ENCODE data around the gene MYBPH.

Gene MYBPH

GRCh38 chr1:203167026-203167912, 8.4 kb downstream of the MYBPH start:
- Histone ChIP-seq H3K27ac (ENCODE audit: insufficient read depth, low read depth, low read length, poor library complexity, severe bottlenecking) (no peak overlapping the region), H3K27me3 (ENCODE audit: control insufficient read depth, insufficient read depth, low read length, poor library complexity, severe bottlenecking) (no peaks in the 10 kb centered on the region), H3K4me3 (ENCODE audit: insufficient read depth, low read depth, low read length) (no peak overlapping the region), H3K4me1 (ENCODE audit: control insufficient read depth, insufficient read depth, low read length) (no peaks in the 10 kb centered on the region), H3K36me3 (ENCODE audit: control insufficient read depth, insufficient read depth, low read length) (no peaks in the 10 kb centered on the region), H3K9me3 (ENCODE audit: control insufficient read depth, low read length) (no peaks in the 10 kb centered on the region)
- 90% methylated on average over 23 of the region's 23 CpGs for WGBS, 2 experiments

- no peaks in the 10 kb centered on the region for H3K9me3 ChIP-seq (ENCODE audit: control insufficient read depth, low read length)
- no peaks in the 10 kb centered on the region for H3K36me3 ChIP-seq (ENCODE audit: control insufficient read depth, insufficient read depth, low read length)
- no peaks in the 10 kb centered on the region for H3K4me1 ChIP-seq (ENCODE audit: control insufficient read depth, insufficient read depth, low read length)
- H3K27me3 ChIP-seq (ENCODE audit: control insufficient read depth, insufficient read depth, low read length, poor library complexity, severe bottlenecking): no peaks in the 10 kb centered on the region
- H3K27ac ChIP-seq (ENCODE audit: insufficient read depth, low read depth, low read length, poor library complexity, severe bottlenecking): no peak overlapping the region
- 84 to 87% methylated on average over 14 of the region's 14 CpGs for WGBS, 2 experiments
- H3K4me3 ChIP-seq (ENCODE audit: insufficient read depth, low read depth, low read length): no peak overlapping the region
These were observed 9.3 kb downstream of the MYBPH start for GRCh38 chr1:203166192-203166940.

GRCh38 chr1:203165800-203166161, 9.8 kb downstream of the MYBPH start:
- no peaks in the 10 kb centered on the region for H3K4me1 ChIP-seq (ENCODE audit: control insufficient read depth, insufficient read depth, low read length)
- no peaks in the 10 kb centered on the region for H3K27me3 ChIP-seq (ENCODE audit: control insufficient read depth, insufficient read depth, low read length, poor library complexity, severe bottlenecking)
- no peak overlapping the region for H3K27ac ChIP-seq (ENCODE audit: insufficient read depth, low read depth, low read length, poor library complexity, severe bottlenecking)
- no peaks in the 10 kb centered on the region for H3K9me3 ChIP-seq (ENCODE audit: control insufficient read depth, low read length)
- no peak overlapping the region for H3K4me3 ChIP-seq (ENCODE audit: insufficient read depth, low read depth, low read length)
- 94 to 97% methylated on average over 8 of the region's 8 CpGs for WGBS, 2 experiments
- no peaks in the 10 kb centered on the region for H3K36me3 ChIP-seq (ENCODE audit: control insufficient read depth, insufficient read depth, low read length)

- no peaks in the 10 kb centered on the region for H3K36me3 ChIP-seq (ENCODE audit: control insufficient read depth, insufficient read depth, low read length)
- H3K9me3 ChIP-seq (ENCODE audit: control insufficient read depth, low read length): no peaks in the 10 kb centered on the region
- H3K27me3 ChIP-seq (ENCODE audit: control insufficient read depth, insufficient read depth, low read length, poor library complexity, severe bottlenecking): no peaks in the 10 kb centered on the region
- 95 to 96% methylated on average over 28 of the region's 28 CpGs for WGBS, 2 experiments
- H3K4me3 ChIP-seq (ENCODE audit: insufficient read depth, low read depth, low read length): no peak overlapping the region
- H3K27ac ChIP-seq (ENCODE audit: insufficient read depth, low read depth, low read length, poor library complexity, severe bottlenecking): no peak overlapping the region
- no peaks in the 10 kb centered on the region for H3K4me1 ChIP-seq (ENCODE audit: control insufficient read depth, insufficient read depth, low read length)
These were observed 10.4 kb downstream of the MYBPH start for GRCh38 chr1:203165101-203165799.

- 91 to 96% methylated on average over 7 of the region's 7 CpGs for WGBS, 2 experiments
- Histone ChIP-seq H3K27me3 (ENCODE audit: control insufficient read depth, insufficient read depth, low read length, poor library complexity, severe bottlenecking) (no peaks in the 10 kb centered on the region), H3K36me3 (ENCODE audit: control insufficient read depth, insufficient read depth, low read length) (no peaks in the 10 kb centered on the region), H3K9me3 (ENCODE audit: control insufficient read depth, low read length) (no peaks in the 10 kb centered on the region), H3K4me1 (ENCODE audit: control insufficient read depth, insufficient read depth, low read length) (peaks cover 7% of the 10 kb centered on the region), H3K27ac (ENCODE audit: insufficient read depth, low read depth, low read length, poor library complexity, severe bottlenecking) (no peak overlapping the region), H3K4me3 (ENCODE audit: insufficient read depth, low read depth, low read length) (no peak overlapping the region)
These were observed 11.6 kb downstream of the MYBPH start for GRCh38 chr1:203163891-203164635.

GRCh38 chr1:203162403-203162802, 13.2 kb downstream of the MYBPH start:
- no peak overlapping the region for H3K27ac ChIP-seq (ENCODE audit: insufficient read depth, low read depth, low read length, poor library complexity, severe bottlenecking)
- no peak overlapping the region for H3K4me3 ChIP-seq (ENCODE audit: insufficient read depth, low read depth, low read length)
- no peaks in the 10 kb centered on the region for H3K27me3 ChIP-seq (ENCODE audit: control insufficient read depth, insufficient read depth, low read length, poor library complexity, severe bottlenecking)
- H3K9me3 ChIP-seq (ENCODE audit: control insufficient read depth, low read length): no peaks in the 10 kb centered on the region
- WGBS, 2 experiments: 84 to 100% methylated on average over 1 of the region's 1 CpG
- peaks cover 11% of the 10 kb centered on the region for H3K4me1 ChIP-seq (ENCODE audit: control insufficient read depth, insufficient read depth, low read length)
- H3K36me3 ChIP-seq (ENCODE audit: control insufficient read depth, insufficient read depth, low read length): no peaks in the 10 kb centered on the region

- Histone ChIP-seq H3K4me1 (ENCODE audit: control insufficient read depth, insufficient read depth, low read length) (peaks cover 11% of the 10 kb centered on the region), H3K4me3 (ENCODE audit: insufficient read depth, low read depth, low read length) (no peak overlapping the region), H3K36me3 (ENCODE audit: control insufficient read depth, insufficient read depth, low read length) (no peaks in the 10 kb centered on the region), H3K9me3 (ENCODE audit: control insufficient read depth, low read length) (no peaks in the 10 kb centered on the region), H3K27ac (ENCODE audit: insufficient read depth, low read depth, low read length, poor library complexity, severe bottlenecking) (no peak overlapping the region), H3K27me3 (ENCODE audit: control insufficient read depth, insufficient read depth, low read length, poor library complexity, severe bottlenecking) (no peaks in the 10 kb centered on the region)
- 93 to 94% methylated on average over 11 of the region's 11 CpGs for WGBS, 2 experiments
These were observed 13.9 kb downstream of the MYBPH start for GRCh38 chr1:203161703-203162102.

- 84 to 91% methylated on average over 6 of the region's 6 CpGs for WGBS, 2 experiments
- Histone ChIP-seq H3K4me1 (ENCODE audit: control insufficient read depth, insufficient read depth, low read length) (peaks cover 12% of the 10 kb centered on the region), H3K9me3 (ENCODE audit: control insufficient read depth, low read length) (no peaks in the 10 kb centered on the region), H3K36me3 (ENCODE audit: control insufficient read depth, insufficient read depth, low read length) (no peaks in the 10 kb centered on the region), H3K27me3 (ENCODE audit: control insufficient read depth, insufficient read depth, low read length, poor library complexity, severe bottlenecking) (no peaks in the 10 kb centered on the region), H3K4me3 (ENCODE audit: insufficient read depth, low read depth, low read length) (no peak overlapping the region), H3K27ac (ENCODE audit: insufficient read depth, low read depth, low read length, poor library complexity, severe bottlenecking) (no peak overlapping the region)
These were observed 14.5 kb downstream of the MYBPH start for GRCh38 chr1:203161175-203161574.

GRCh38 chr1:203159844-203160243, 15.8 kb downstream of the MYBPH start:
- no peak overlapping the region for H3K4me3 ChIP-seq (ENCODE audit: insufficient read depth, low read depth, low read length)
- H3K27me3 ChIP-seq (ENCODE audit: control insufficient read depth, insufficient read depth, low read length, poor library complexity, severe bottlenecking): no peaks in the 10 kb centered on the region
- H3K4me1 ChIP-seq (ENCODE audit: control insufficient read depth, insufficient read depth, low read length): peaks cover 22% of the 10 kb centered on the region
- H3K36me3 ChIP-seq (ENCODE audit: control insufficient read depth, insufficient read depth, low read length): no peaks in the 10 kb centered on the region
- 78 to 90% methylated on average over 1 of the region's 1 CpG for WGBS, 2 experiments
- no peaks in the 10 kb centered on the region for H3K9me3 ChIP-seq (ENCODE audit: control insufficient read depth, low read length)
- H3K27ac ChIP-seq (ENCODE audit: insufficient read depth, low read depth, low read length, poor library complexity, severe bottlenecking): no peak overlapping the region

Measured in ectodermal cell (in vitro differentiated cells).